ENCODE data around the gene PLPP4.

GRCh38 chr10:120415709-120416330 lies 41.2 kb upstream of the PLPP4 start:
- TF ChIP-seq CTCF (IDR thresholded peaks at IDR 0.05; ENCODE audit: low read depth, low read length) = no peak
- no peak for TF ChIP-seq POLR2A (IDR thresholded peaks at IDR 0.05; ENCODE audit: extremely low read depth, insufficient read length)

Measured in NB4 (cell line).